ENCODE data around the gene EVL. TPM values are rescaled to one million over a fixed set of nuclear protein-coding genes. Genes with fewer than 3 reads are reported as not detected.

The EVL gene
- total RNA-seq, 1 experiment from 2014 or later = 82.9 TPM

- BruUV-seq (replicated peaks) = no TSS peak
- H3K27me3 ChIP-seq (replicated peaks; ENCODE audit: insufficient read depth, low read depth, low read length, poor library complexity) = no peaks in the 10 kb centered on the region
- no peak overlapping the region for H3K27ac ChIP-seq (ENCODE audit: low read depth, low read length, poor library complexity, severe bottlenecking)
- no peaks in the 10 kb centered on the region for H3K9me3 ChIP-seq (ENCODE audit: low read depth, low read length, poor library complexity, severe bottlenecking)
- intact Hi-C loops (cut with micrococcal nuclease; ENCODE audit: unreplicated experiment) = no loop called here
- POLR2A ChIA-PET (ENCODE audit: low non-redundant PET) = no interaction called here
- no peaks in the 10 kb centered on the region for H3K4me1 ChIP-seq (ENCODE audit: insufficient read depth, low read length, poor library complexity, severe bottlenecking)
- no peak for TF ChIP-seq EZH2 (IDR thresholded peaks at IDR 0.05; ENCODE audit: borderline replicate concordance, low read depth, low read length, poor library complexity, severe bottlenecking)
- TF ChIP-seq CTCF (conservative IDR thresholded peaks at IDR 0.05; ENCODE audit: low read depth, low read length) = no peak
- CTCF ChIA-PET = no interaction called here
- H3K4me3 ChIP-seq (ENCODE audit: low read depth, low read length, poor library complexity, severe bottlenecking) = no peak overlapping the region
- DNase-seq (ENCODE audit: low spot score) = no peak
- no peaks in the 10 kb centered on the region for H3K36me3 ChIP-seq (ENCODE audit: insufficient read depth, low read length, poor library complexity, severe bottlenecking)
Observed at GRCh38 chr14:100088226-100088625, 23.0 kb downstream of the EVL start.

GRCh38 chr14:100091386-100091785 is 26.2 kb downstream of the EVL start:
- POLR2A ChIA-PET (ENCODE audit: low non-redundant PET) = no interaction called here
- DNase-seq (ENCODE audit: low spot score) = no peak
- Histone ChIP-seq H3K27me3 (replicated peaks; ENCODE audit: insufficient read depth, low read depth, low read length, poor library complexity) (no peaks in the 10 kb centered on the region), H3K4me3 (ENCODE audit: low read depth, low read length, poor library complexity, severe bottlenecking) (no peak overlapping the region), H3K27ac (ENCODE audit: low read depth, low read length, poor library complexity, severe bottlenecking) (no peak overlapping the region), H3K4me1 (ENCODE audit: insufficient read depth, low read length, poor library complexity, severe bottlenecking) (no peaks in the 10 kb centered on the region), H3K36me3 (ENCODE audit: insufficient read depth, low read length, poor library complexity, severe bottlenecking) (no peaks in the 10 kb centered on the region), H3K9me3 (ENCODE audit: low read depth, low read length, poor library complexity, severe bottlenecking) (no peaks in the 10 kb centered on the region)
- TF ChIP-seq CTCF (conservative IDR thresholded peaks at IDR 0.05; ENCODE audit: low read depth, low read length) (no peak), EZH2 (IDR thresholded peaks at IDR 0.05; ENCODE audit: borderline replicate concordance, low read depth, low read length, poor library complexity, severe bottlenecking) (no peak)
- no TSS peak for BruUV-seq (replicated peaks)
- CTCF ChIA-PET = no interaction called here
- intact Hi-C loops (cut with micrococcal nuclease; ENCODE audit: unreplicated experiment) = no loop called here

- CTCF ChIA-PET = no interaction called here
- TF ChIP-seq CTCF (conservative IDR thresholded peaks at IDR 0.05; ENCODE audit: low read depth, low read length) = no peak
- TF ChIP-seq EZH2 (IDR thresholded peaks at IDR 0.05; ENCODE audit: borderline replicate concordance, low read depth, low read length, poor library complexity, severe bottlenecking) = no peak
- Histone ChIP-seq H3K9me3 (ENCODE audit: low read depth, low read length, poor library complexity, severe bottlenecking) (no peaks in the 10 kb centered on the region), H3K27ac (ENCODE audit: low read depth, low read length, poor library complexity, severe bottlenecking) (no peak overlapping the region), H3K27me3 (replicated peaks; ENCODE audit: insufficient read depth, low read depth, low read length, poor library complexity) (no peaks in the 10 kb centered on the region), H3K4me1 (ENCODE audit: insufficient read depth, low read length, poor library complexity, severe bottlenecking) (no peaks in the 10 kb centered on the region), H3K36me3 (ENCODE audit: insufficient read depth, low read length, poor library complexity, severe bottlenecking) (no peaks in the 10 kb centered on the region), H3K4me3 (ENCODE audit: low read depth, low read length, poor library complexity, severe bottlenecking) (no peak overlapping the region)
- DNase-seq (ENCODE audit: low spot score) = no peak
- intact Hi-C loops (cut with micrococcal nuclease; ENCODE audit: unreplicated experiment) = no loop called here
- no TSS peak for BruUV-seq (replicated peaks)
- POLR2A ChIA-PET (ENCODE audit: low non-redundant PET) = no interaction called here
Observed at GRCh38 chr14:100092832-100093231, 27.6 kb downstream of the EVL start.
